Stomach (tissue), 4 donors: Measurements from ENCODE around the gene OR14I1.

Experiments
- EP300 ChIP-seq: sonication (generic); formaldehyde crosslinking; IDR thresholded peaks from one replicate; pipeline ENCODE4 v1.6.1; 2017; ENCODE audit warnings: antibody characterized with exemption
- POLR2A ChIP-seq, 4 donors: fragments of 450-650 bp; IDR thresholded peaks; one replicate each; pipeline ENCODE4 v1.6.1; 2016; ENCODE audit warnings: antibody characterized with exemption in 4 of 4, control low read depth in 2 of 4, mild to moderate bottlenecking in 1 of 4, moderate library complexity in 1 of 4
- TF ChIP-seq, protein P1 (sequence below), 7 experiments: fragments of 450-650 bp in 4 of 7; fragments of 200-600 bp in 3 of 7; sonication (generic) in 3 of 7; IDR thresholded peaks; one replicate each; pipeline ENCODE4 v1.5.1; 2016 to 2019; ENCODE audit warnings: antibody characterized with exemption in 7 of 7, control low read depth in 2 of 7, mild to moderate bottlenecking in 1 of 7

DNA sequence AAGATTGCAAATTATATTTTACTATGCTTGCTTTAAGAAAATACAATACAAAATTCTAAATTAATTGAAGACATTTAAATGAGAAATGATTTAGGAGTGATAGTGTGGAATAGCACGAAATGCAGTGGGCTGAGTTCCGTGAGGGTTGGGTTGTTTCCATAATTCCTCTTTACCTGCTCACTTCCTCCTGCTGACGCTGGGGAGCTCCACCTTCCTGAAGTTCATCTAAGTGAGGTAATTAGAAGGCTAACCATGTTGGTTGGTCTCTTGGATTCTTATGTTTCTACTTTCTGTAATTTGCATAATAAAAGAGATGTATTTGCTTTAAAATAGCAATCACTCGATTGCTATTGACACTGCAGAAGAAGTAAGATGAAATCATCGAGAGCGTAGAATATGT is 4.7 kb downstream of the OR14I1 start:
- TF ChIP-seq, protein P1, sequence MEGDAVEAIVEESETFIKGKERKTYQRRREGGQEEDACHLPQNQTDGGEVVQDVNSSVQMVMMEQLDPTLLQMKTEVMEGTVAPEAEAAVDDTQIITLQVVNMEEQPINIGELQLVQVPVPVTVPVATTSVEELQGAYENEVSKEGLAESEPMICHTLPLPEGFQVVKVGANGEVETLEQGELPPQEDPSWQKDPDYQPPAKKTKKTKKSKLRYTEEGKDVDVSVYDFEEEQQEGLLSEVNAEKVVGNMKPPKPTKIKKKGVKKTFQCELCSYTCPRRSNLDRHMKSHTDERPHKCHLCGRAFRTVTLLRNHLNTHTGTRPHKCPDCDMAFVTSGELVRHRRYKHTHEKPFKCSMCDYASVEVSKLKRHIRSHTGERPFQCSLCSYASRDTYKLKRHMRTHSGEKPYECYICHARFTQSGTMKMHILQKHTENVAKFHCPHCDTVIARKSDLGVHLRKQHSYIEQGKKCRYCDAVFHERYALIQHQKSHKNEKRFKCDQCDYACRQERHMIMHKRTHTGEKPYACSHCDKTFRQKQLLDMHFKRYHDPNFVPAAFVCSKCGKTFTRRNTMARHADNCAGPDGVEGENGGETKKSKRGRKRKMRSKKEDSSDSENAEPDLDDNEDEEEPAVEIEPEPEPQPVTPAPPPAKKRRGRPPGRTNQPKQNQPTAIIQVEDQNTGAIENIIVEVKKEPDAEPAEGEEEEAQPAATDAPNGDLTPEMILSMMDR (IDR thresholded peaks at IDR 0.05), result no peak
- no peak for TF ChIP-seq POLR2A (IDR thresholded peaks at IDR 0.05)
- TF ChIP-seq EP300, result no peak
